ENCODE data around the gene ZNF205.
"Not testable (repeated sequence)": the region's sequence is repeated elsewhere in the genome, so short reads cannot be mapped to it uniquely, and the experiment has no call there.

Gene ZNF205

GRCh38 chr16:3138342-3138741, 26.0 kb downstream of the ZNF205 start:
- DNase-seq (ENCODE audit: extremely low read depth, low read depth), result no peak
- TF ChIP-seq, protein P1, sequence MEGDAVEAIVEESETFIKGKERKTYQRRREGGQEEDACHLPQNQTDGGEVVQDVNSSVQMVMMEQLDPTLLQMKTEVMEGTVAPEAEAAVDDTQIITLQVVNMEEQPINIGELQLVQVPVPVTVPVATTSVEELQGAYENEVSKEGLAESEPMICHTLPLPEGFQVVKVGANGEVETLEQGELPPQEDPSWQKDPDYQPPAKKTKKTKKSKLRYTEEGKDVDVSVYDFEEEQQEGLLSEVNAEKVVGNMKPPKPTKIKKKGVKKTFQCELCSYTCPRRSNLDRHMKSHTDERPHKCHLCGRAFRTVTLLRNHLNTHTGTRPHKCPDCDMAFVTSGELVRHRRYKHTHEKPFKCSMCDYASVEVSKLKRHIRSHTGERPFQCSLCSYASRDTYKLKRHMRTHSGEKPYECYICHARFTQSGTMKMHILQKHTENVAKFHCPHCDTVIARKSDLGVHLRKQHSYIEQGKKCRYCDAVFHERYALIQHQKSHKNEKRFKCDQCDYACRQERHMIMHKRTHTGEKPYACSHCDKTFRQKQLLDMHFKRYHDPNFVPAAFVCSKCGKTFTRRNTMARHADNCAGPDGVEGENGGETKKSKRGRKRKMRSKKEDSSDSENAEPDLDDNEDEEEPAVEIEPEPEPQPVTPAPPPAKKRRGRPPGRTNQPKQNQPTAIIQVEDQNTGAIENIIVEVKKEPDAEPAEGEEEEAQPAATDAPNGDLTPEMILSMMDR (IDR thresholded peaks at IDR 0.05; ENCODE audit: low read depth, low read length, missing control alignments), result no peak
- no peak overlapping the region for H3K4me3 ChIP-seq (replicated peaks; ENCODE audit: low read depth, low read length)

- TF ChIP-seq, protein P1 (IDR thresholded peaks at IDR 0.05; ENCODE audit: low read depth, low read length, missing control alignments), result no peak
- H3K4me3 ChIP-seq (replicated peaks; ENCODE audit: low read depth, low read length), result no peak overlapping the region
- no peak for DNase-seq (ENCODE audit: extremely low read depth, low read depth)
Measured at GRCh38 chr16:3138823-3139426, 26.5 kb downstream of the ZNF205 start.

DNA sequence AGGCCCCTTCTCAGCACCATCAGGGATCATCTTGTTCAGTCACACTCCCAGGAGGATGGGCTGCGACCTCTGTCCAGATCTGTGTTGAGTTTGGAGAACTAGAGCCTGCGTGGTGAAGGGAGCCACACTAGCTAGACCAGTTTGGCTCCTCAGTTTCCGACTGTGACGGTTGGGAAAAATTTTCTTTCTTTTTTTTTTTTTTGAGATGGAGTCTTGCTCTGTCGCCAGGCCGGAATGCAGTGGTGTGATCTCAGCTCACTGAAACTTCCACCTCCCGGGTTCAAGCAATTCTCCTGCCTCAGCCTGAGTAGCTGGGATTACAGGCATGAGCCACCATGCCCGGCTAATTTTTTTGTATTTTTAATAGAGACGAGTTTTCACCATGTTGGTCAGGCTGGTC, 27.2 kb downstream of the ZNF205 start:
- H3K4me3 ChIP-seq (replicated peaks; ENCODE audit: low read depth, low read length); DNase-seq (ENCODE audit: extremely low read depth, low read depth): not testable (repeated sequence)

GRCh38 chr16:3140603-3141427, 28.4 kb downstream of the ZNF205 start:
- no peak for DNase-seq (ENCODE audit: extremely low read depth, low read depth)
- no peak overlapping the region for H3K4me3 ChIP-seq (replicated peaks; ENCODE audit: low read depth, low read length)
- TF ChIP-seq, protein P1 (IDR thresholded peaks at IDR 0.05; ENCODE audit: low read depth, low read length, missing control alignments), result no peak

GRCh38 chr16:3141781-3142311, 29.5 kb downstream of the ZNF205 start:
- H3K4me3 ChIP-seq (replicated peaks; ENCODE audit: low read depth, low read length), result no peak overlapping the region
- DNase-seq (ENCODE audit: extremely low read depth, low read depth), result no peak
- TF ChIP-seq, protein P1 (IDR thresholded peaks at IDR 0.05; ENCODE audit: low read depth, low read length, missing control alignments), result no peak

- TF ChIP-seq, protein P1 (IDR thresholded peaks at IDR 0.05; ENCODE audit: low read depth, low read length, missing control alignments), result no peak
- no peak for DNase-seq (ENCODE audit: extremely low read depth, low read depth)
- H3K4me3 ChIP-seq (replicated peaks; ENCODE audit: low read depth, low read length), result no peak overlapping the region
Measured at GRCh38 chr16:3142327-3142726, 29.9 kb downstream of the ZNF205 start.

DNA sequence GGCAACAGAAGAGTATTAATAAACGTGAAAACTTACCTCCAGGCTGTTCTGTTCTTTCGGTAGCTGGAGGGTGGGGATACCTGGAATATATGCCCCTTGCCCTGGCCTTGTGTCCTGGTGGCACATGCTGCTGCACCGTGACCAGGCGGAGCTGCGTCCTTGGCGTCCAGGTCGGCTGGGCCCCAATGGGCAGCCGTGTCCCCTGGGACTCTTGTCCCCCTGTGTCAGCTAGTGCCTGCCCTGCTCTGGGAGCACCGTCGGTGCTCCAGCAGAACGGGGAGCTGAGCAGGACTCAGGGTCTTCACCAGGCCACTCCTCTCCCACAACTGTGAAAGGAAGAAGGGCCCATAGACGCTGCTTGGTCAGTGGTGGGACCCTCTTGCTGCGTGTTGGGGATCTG, 30.4 kb downstream of the ZNF205 start:
- no peak overlapping the region for H3K4me3 ChIP-seq (replicated peaks; ENCODE audit: low read depth, low read length)
- TF ChIP-seq, protein P1 (IDR thresholded peaks at IDR 0.05; ENCODE audit: low read depth, low read length, missing control alignments), result no peak
- no peak for DNase-seq (ENCODE audit: extremely low read depth, low read depth)

All from HFF-Myc (cell line).